Medulla oblongata (tissue), 1 donor: ENCODE results near the gene TLCD3A.
"Not testable (repeated sequence)": the region's sequence is repeated elsewhere in the genome, so short reads cannot be mapped to it uniquely, and the experiment has no call there.

Experiments used
- DNase-seq: peaks from one replicate; pipeline ENCODE4 v3.0.0-alpha.2; 2015; ENCODE audit errors: extremely low spot score

The TLCD3A gene

DNA sequence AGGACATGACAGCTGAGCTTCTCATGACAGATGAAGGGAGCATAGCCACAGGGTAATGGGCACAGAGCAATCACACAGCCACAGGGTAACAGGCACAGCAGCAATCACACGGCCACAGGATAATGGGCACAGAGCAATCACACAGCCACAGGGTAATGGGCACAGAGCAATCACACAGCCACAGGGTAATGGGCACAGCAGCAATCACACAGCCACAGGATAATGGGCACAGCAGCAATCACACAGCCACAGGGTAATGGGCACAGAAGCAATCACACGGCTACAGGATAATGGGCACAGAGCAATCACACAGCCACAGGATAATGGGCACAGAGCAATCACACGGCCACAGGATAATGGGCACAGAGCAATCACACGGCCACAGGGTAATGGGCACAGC is 16.2 kb downstream of the TLCD3A start:
- not testable (repeated sequence) for DNase-seq

DNA sequence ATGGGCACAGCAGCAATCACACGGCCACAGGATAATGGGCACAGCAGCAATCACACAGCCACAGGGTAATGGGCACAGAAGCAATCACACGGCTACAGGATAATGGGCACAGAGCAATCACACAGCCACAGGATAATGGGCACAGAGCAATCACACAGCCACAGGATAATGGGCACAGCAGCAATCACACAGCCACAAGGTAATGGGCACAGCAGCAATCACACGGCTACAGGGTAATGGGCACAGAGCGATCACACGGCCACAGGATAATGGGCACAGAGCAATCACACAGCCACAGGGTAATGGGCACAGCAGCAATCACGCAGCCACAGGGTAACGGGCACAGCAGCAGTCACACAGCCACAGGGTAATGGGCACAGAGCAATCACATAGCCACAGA is 17.0 kb downstream of the TLCD3A start:
- DNase-seq, result not testable (repeated sequence)

DNA sequence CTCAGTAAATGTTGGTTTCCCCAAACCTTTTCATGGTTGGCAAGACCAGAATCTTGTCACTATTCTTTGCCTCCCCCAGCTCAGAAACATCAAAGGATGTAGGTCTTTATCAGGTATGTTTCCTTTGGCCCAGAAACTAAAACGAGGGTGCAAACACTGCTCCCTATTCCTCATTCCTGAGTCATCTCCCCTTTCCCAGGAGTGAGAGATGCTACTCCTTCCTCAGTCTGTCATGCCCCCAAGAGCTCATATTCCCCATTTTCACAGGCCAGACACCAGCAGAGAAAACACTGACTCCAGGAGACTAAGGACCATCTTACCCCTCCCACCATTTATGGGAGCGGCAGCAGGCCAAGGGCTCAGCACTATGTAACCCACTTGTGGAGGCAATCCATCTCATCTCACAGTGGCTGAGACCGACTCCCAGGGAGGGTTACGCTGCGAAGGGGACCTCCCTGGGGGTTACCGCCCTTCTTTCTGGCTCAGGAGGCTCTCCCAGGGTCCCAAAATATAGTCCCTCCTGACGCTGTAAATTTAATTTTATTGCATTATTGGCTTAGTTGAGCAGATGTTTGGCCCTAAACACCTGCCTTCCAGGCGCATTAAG is 18.1 kb downstream of the TLCD3A start:
- DNase-seq, result no peak

DNA sequence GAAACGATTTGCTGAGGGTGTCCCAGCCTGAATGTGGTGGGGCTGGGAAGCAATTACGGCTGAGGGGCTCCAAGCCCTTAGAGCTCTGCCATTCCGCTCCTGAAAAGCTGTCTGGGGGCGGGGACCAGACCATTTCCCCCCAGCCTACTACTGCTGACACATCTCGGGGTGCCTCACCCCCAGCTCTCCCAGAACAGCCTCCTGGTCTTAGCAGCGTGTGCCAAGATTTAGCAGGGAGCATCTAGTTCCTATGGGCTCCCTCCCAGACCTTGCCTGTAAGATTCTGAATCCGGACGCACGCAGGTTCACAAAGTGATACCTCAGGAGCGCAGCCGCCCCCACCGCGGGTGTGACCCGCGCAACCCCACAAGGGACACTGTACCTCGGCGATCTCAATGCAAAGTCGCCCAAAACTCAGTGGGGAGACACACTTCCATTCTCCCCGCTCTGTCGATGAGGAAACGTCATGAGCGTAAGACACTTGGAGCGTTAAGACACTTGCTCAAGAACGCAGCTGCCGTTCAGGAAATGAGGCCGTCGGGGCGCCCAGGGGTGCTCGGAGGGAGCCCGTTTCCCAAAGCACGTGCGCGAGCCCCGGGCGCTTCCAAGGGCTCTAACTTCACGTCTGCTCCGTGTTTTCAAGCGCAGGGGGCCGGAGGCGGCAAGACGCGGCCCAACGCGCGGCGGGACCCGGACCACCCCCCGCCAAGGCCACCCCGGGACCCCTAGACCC is 19.0 kb downstream of the TLCD3A start:
- DNase-seq, result peak; percentile 19

DNA sequence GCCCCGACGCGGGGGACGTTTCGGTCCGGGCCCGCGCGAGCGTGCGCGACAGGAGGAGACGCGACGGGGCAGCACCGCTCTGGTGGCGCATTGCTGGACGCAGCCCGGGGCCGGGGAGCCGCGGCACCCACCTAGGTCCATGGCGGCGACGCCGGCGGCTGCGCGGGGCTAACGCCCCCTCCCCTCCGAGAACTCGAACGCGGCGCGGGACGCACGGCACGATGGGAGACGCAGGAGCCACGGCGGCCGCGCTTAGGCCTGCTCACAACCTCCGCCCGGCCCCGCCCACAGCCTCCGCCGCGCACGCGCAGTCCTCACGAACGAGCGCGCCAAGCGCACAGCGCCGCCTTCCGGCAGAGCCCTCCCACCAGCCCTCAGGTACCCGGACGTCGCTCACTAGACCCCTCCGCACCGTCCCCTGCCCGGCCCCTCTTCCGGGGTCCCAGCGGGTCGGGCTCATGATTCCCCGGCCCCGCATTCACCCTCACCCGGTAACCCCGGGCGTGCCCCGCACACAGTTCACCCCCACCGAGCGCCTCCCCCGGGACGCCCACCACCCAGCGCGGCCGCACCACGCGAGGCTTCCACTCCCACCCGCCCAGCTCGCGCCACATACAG is 19.7 kb downstream of the TLCD3A start, which contains the start of gene GEMIN4:
GEMIN4 (minus strand) TSS at position 263 of the 618 bp plus-strand sequence; CDS start at position 141, 122 bp downstream.
- DNase-seq, result peak; percentile 86

DNA sequence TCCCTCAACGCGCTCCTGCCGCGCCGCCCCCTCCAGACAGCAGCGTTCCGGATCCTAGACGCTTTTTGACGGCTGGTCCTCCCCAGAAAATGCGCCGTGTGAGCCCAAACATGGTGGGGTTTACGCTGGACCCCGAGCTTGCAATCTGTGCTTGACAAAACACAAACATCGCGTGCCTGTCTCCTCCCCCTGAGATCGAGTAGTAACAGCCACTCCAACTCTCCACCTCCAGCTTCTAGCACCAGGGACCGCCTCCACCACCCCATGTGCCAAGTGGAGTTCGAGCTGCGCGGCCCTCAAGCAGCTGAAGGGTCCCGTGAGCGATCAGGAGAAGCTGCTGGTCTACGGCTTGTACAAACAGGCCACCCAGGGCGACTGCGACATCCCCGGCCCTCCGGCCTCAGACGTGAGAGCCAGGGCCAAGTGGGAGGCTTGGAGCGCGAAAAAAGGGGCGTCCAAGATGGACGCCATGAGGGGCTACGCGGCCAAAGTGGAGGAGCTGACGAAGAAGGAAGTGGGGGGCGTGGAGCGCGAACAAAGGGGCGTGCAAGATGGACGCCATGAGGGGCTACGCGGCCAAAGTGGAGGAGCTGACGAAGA is 20.3 kb downstream of the TLCD3A start:
- peak; percentile 30 for DNase-seq

DNA sequence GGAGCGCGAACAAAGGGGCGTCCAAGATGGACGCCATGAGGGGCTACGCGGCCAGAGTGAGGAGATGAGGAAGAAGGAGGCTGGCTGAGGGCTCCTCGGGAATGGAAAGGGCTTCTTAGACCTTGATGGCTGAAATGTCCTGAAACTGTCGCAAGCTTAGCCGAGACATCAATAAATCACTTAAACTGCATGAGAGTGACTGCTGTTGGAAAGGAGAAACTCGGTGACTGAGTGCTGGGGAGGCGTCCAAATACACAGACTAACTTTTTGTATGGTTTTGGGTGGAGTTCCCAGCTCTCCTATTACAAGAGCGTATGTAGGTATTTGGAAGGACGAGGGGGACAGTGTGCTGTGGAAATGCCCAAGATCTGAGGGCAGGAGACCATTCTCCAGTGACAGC is 21.0 kb downstream of the TLCD3A start:
- DNase-seq, result no peak

DNA sequence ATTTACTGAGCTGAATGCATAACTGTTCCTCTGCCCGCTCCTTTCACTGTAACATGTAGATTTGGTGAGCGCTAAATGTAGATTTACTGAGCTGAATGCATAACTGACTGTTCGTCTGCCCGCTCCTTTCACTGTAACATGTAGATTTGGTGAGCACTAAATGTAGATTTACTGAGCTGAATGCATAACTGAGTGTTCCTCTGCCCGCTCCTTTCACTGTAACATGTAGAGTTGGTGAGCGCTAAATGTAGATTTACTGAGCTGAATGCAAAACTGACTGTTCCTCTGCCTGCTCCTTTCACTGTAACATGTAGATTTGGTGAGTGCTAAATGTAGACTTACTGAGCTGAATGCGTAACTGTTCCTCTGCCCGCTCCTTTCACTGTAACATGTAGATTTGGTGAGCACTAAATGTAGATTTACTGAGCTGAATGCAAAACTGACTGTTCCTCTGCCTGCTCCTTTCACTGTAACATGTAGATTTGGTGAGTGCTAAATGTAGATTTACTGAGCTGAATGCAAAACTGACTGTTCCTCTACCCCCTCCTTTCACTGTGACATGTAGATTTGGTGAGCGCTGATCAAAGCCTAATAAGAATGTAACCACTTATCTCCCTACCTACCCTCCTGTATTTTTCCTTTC is 23.0 kb downstream of the TLCD3A start:
- DNase-seq, result not testable (repeated sequence)

DNA sequence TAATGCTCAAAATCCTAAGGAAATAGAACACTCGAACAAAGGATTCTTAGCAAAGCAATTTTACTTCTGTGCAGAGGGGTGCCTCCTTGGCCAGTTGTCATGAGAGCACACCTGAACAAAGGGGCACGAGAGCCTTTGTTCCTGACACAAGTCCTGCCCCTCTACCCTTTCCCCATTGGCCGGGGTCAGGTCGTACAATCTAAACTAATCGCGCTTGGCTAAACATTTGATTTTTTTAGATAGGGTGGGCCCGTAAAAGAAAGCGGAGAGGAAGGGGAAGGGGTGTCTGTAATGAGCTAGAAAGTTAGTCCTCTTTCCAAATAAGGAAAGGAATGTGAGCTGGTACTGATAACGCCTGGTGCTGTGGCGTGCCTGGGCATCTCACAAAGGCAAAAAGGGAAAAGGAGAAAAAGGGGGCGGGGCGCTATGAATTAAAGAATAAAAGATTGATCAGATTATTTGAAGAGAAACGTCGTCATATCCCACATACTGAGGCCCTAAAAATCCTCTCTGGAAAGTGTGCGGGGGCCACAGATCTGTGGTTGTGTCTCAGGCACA is 23.7 kb downstream of the TLCD3A start:
- DNase-seq, result not testable (repeated sequence)

DNA sequence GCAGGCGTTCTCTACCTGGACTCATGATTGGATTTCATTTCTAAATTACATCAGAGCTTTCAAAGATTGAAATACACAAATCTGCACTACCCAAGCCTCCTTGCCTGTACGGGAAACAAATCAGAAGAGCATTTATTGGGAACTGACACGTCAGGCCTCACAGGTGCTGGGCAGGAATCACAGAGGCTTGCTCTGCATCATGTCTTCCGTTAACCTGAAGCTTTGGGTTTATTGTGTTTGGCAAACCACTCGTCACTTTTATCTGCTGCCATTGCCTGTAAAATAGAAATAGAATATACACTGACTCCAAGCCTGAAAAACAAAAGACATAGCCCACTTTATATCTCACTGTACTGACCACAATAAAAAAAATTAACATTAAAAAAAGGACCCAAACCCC is 27.6 kb downstream of the TLCD3A start:
- DNase-seq, result no peak

DNA sequence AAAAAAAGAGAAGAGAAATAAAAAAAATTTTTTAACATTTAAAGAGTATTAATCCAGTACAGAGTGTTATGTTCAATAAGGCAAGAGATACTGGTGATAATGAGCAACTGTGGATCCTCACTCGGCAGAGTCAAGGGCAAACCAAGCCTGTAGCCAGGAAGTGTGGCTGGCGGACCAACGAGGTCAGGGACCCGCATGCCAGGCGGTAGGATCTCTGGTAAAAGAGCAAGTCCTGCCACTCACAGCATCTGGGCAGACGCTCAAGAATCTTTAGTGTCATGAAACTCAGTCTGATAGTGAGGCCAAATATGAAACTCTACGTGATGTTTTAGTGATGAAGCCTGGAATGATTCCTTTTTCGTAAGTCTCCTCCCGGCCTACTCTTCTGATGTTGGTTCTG is 28.0 kb downstream of the TLCD3A start:
- DNase-seq, result no peak

DNA sequence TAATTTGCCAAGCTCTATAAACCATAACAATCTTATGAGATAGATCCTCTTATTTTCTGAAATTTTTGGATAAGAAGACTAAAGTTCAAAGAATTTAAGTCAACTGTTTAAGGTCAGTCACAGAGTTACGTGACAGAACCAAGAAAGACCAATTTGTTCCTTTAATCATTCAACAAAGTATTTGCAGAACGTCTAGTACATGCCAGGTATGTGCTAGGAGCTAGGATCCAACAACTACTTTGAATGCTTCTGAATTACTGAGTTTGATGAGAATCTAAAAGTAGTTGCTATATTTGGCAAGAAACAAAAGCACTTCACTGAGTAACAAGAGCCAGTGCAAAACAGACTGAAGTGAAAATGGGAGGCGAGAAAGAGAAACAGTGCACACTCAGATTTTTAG is 34.7 kb downstream of the TLCD3A start:
- DNase-seq, result no peak

DNA sequence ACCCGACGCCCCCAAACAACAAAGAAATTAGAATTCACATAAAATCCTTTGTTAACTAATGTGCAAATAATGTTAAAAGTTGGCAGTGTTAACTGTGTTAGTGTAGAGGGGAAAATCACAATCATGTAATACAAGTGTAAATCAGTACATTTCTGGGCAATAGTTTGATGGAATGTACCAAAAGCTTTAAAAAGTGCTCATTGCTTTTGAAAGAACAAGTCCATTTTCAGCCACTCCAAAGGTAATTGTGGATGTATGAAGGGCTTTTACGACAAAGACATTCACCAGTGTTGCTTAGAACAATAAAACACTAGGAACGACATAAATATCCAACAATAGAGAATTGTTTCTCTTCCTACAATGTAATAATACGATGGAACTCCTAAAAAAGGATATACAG is 40.6 kb downstream of the TLCD3A start:
- no peak for DNase-seq

DNA sequence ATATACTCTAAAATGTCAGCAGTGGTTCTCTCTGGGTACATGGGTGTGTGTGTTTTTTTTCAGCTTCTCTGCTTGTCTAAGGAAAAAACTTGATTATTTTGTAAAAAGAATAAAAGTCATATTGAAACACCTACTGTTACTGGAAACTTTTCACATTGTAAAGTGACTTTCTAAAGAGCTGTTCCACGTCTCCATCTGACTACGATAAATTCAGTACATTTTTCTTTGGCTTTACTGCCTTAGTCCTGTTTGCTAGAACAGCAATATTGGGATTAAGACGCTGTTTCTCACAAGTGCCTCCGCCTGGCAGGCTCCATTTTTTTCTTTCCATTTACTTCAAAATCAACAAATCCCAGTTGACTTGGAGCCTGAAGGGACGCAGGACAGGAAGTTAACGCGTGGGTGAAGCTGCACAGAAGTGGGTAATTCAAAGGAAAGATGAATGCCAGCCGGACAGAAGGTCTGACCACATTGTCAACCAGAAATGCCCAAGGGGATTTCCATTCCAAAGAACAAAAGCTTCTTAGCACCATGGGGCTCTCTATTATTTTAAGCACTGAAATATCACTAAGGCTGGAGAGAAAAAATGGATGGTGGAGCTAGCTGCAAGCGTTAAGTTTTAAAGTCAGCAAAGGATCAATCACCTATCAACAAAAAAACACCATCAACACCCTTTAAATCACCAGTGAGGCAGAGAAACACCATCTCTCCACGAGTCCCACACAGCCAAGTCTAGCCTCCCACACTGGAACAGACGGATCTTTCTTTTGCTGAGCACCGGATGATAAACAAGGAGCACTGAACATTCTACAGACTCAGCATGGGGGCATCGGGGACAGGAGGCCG is 41.3 kb downstream of the TLCD3A start:
- no peak for DNase-seq

DNA sequence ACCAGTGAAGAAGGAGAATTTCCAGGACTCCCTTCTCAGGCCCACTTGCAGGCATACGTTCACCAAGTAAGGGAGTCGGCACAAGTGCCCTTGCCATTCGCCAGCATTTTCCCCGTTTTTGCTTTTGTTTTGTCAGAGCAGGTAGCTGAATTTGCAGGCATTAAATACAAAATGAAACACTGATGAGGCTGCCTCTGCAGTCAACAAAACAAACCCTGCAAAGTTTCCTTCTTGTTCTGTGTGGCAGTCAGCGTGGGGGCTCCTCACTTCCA is 41.9 kb downstream of the TLCD3A start:
- no peak for DNase-seq

DNA sequence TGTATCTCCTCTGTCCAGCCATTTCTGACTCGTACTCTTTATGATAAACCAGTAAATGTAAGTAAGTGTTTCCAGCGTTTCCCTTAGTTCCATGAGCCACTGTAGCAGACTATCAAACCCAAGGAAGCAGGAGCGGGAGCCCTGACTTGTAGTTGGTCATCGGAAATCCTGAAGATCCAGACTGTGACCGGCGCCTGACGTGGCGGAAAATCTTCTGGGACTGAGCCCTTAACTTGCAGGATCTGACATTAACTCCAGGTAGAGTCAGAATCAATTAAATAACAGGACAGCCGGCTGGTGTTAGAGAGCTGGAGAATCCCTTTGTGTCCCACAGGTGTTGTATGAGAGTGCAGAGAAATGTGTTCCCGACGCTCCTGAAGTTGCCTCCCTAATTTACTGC is 45.7 kb downstream of the TLCD3A start:
- no peak for DNase-seq

DNA sequence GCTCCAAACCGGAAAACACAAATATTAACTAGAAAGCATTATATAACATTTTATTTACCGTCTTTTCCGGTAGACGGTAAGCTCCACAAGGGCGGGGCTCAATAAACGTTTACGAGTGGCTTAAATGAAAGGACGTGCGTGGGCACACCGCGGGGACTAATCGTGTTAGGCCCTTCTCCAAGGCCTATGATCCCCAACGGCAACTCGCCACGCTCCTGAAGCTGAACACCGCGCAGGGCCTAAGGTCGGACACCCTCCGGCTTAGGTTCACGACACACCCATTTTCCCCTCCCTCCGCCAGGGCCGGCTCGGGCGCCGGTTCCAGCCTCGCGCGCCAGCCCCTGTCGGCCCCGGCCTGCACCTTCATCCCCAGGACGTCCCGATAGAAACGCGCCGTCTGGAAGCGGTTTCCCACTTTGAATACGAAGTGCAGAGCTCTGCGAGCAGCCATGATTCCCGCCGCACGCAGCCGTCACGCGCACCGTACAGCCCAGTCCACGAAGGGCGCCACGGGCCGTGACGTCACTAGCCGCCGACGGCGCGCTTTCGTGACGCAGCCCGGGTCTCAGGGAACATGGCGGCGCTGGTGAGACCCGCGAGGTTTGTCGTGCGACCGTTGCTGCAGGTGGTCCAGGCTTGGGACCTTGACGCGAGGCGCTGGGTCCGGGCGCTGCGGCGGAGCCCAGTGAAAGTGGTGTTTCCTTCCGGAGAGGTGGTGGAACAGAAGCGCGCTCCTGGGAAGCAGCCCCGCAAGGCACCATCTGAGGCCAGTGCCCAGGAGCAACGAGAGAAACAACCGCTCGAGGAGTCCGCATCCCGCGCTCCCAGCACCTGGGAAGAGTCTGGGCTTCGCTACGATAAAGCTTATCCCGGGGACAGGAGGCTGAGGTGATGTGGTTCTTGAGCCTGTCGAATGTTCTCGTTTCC is 49.7 kb downstream of the TLCD3A start, which contains the start of the genes GLOD4 and MRM3:
GLOD4 (minus strand) TSS at position 476 of the 927 bp plus-strand sequence; CDS start at position 451, 25 bp downstream.
MRM3 (plus strand) TSS at position 549 of the 927 bp plus-strand sequence; CDS start at position 575, 26 bp downstream.
- DNase-seq, result peak; percentile 91

DNA sequence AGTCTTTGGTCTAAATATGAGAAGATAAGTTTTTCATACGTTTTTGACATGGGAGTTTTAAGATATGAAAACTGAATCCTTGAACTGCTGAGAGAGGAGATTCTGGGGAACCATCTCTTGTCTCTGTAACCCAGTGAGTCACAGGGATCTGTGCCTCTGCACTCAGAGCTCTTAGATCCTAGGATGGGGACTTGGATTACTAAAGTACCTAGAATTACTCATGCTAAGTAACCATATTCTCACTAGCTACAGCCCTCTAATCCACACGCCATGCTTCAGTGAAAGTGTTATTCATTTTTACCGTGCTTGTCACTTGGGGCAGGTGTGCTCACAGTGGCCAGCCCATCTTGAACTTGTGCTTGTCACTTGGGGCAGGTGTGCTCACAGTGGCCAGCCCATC is 51.7 kb downstream of the TLCD3A start:
- no peak for DNase-seq

DNA sequence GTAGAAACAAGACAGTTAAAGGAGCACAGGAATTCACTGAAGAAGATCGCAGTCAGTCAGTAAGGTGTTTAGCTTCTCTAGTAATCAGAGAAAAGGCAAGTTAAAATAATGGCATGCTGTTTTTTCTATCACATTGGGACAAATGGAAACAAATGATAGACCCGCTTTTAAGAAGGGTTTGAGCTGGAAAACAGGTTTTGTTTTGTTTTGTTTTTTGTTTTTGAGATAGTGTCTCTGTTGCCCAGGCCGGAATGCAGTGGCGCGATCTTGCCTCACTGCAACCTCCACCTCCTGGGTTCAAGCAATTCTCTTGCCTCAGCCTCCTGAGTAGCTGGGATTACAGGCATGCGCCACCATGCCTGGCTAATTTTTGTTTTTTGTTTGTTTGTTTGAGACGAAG is 53.5 kb downstream of the TLCD3A start:
- not testable (repeated sequence) for DNase-seq
